Pancreas (tissue), 10 donors: Measurements from ENCODE around the gene TMEM130. TPM values are rescaled to one million over a fixed set of nuclear protein-coding genes. Genes with fewer than 3 reads are reported as not detected.

Experiments used
- ATAC-seq, 4 donors: fragments of 200-7000 bp; cut with Tn5 transposase; one replicate each; pipeline versions ENCODE4 v1.8.0 to v1.9.1; 2020; ENCODE audit warnings: mild to moderate bottlenecking in 4 of 4, moderate library complexity in 4 of 4
- DNase-seq, 6 donors: peaks; one replicate each; pipeline ENCODE4 v3.0.0-alpha.2; 2020
- FAIRE-seq: peaks from 2 replicates; lab custom pipeline; 2012; peaks lifted over from hg19 to GRCh38; lab: Jason Lieb, UNC
- H3K27ac ChIP-seq, 4 donors: fragments of 200-600 bp; sonication (generic); 1 replicate in 3 of 4; 2 replicates in 1 of 4; pipeline versions ENCODE4 v1.5.0 to v1.8.0; 2020
- H3K27me3 ChIP-seq, 4 donors: fragments of 200-600 bp; one replicate each; pipeline ENCODE4 v1.8.0; 2021
- H3K36me3 ChIP-seq, 3 donors: fragments of 200-600 bp; sonication (generic) in 1 of 3; one replicate each; pipeline versions ENCODE4 v1.5.0 to v1.8.0; 2020 to 2021
- H3K4me1 ChIP-seq, 3 donors: fragments of 200-600 bp; one replicate each; pipeline ENCODE4 v1.8.0; 2021
- H3K4me3 ChIP-seq, 4 donors: fragments of 200-600 bp; sonication (generic) in 2 of 4; one replicate each; pipeline versions ENCODE4 v1.5.0 to v1.8.0; 2020 to 2021
- H3K9me3 ChIP-seq, 4 donors: fragments of 200-600 bp; one replicate each; pipeline ENCODE4 v1.8.0; 2021
- WGBS, 2 donors: extraction: QIAGEN DNeasy Blood & Tissue Kit; methylation state at CpG; one replicate each; pipeline ENCODE4 v1.1.7; 2013; 5-methylcytosine and 5-hydroxymethylcytosine counted together
- intact Hi-C, 3 donors: fragments of 100-400 bp; cut with DNase I; formaldehyde crosslinking; loops; one replicate each; pipeline versions ENCODE4 v1.11.1 to v1.14.2; 2022
- polyA plus RNA-seq, 2 donors: library from polyadenylated mRNA; stranded (reverse); fragments of 200-250 nt; gene quantifications; one replicate each; pipeline ENCODE4 v1.2.3, GENCODE V29; 2013
- total RNA-seq, 6 donors: library from RNA; stranded (reverse); fragmentation: NEBNext Ultra II Directional in 4 of 6; extraction: Animal tissue kit (Norgen Biotek cat#: 25700) in 4 of 6; gene quantifications; one replicate each; pipeline versions ENCODE4 v1.2.1 to v1.2.4, GENCODE V29; 2021 to 2023
- TF ChIP-seq, protein P1 (sequence below), 4 donors: fragments of 200-600 bp; sonication (generic) in 3 of 4; IDR thresholded peaks; one replicate each; pipeline versions ENCODE4 v1.5.0 to v1.8.0; 2021; ENCODE audit warnings: antibody characterized with exemption in 4 of 4
- donor health status: healthy with polysubstance abuse.
- donor health status: DM: no; HTN: no; CAD: no; lungs with moderate emphysema.
- donor health status: DM: no; HTN: no; CAD: no.
- donor health status: control.
- donor health status: control.
- donor health status: Bipolar disorder and iron deficiency.
- donor health status: DM: yes; HTN: yes; CAD: no.
- donor health status: DM: no; HTN: no; CAD: no.
- donor health status: DM: no; HTN: no; CAD: no.
- donor health status: DM: yes; HTN: yes; CAD: no.

The TMEM130 gene
- total and polyA plus RNA-seq, 8 donors, result 0.13 to 3.7 (median 0.45) TPM

DNA sequence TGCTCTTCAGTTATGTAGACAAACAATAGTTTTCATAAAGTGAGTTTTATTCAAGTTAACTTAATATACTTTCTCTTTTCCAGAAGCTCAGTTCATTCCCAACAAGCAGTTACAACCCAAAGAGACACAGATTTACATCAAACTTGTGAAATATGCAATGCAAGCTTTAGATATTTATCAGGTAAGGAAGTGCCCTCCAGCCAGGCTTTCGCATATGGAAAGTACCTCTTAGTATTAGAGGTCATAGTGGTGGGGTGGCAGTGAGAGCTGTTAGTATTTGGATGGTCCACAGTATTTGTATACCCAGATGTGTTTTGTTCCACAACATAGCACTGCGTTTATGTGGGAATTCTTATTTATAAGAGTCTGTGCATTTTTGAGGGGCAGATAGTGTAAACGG, 40.6 kb upstream of the TMEM130 start:
- Histone ChIP-seq H3K36me3 (peaks cover 0 to 61% (median 15%) of the 10 kb centered on the region in 3 donors), H3K9me3 (no peaks in the 10 kb centered on the region), H3K4me3 (no peak overlapping the region), H3K27me3 (no peaks in the 10 kb centered on the region), H3K4me1 (no peaks in the 10 kb centered on the region), H3K27ac (no peak overlapping the region)
- intact Hi-C loops, result no loop called here
- ATAC-seq, result no peak
- DNase-seq, result no peak
- TF ChIP-seq, protein P1, sequence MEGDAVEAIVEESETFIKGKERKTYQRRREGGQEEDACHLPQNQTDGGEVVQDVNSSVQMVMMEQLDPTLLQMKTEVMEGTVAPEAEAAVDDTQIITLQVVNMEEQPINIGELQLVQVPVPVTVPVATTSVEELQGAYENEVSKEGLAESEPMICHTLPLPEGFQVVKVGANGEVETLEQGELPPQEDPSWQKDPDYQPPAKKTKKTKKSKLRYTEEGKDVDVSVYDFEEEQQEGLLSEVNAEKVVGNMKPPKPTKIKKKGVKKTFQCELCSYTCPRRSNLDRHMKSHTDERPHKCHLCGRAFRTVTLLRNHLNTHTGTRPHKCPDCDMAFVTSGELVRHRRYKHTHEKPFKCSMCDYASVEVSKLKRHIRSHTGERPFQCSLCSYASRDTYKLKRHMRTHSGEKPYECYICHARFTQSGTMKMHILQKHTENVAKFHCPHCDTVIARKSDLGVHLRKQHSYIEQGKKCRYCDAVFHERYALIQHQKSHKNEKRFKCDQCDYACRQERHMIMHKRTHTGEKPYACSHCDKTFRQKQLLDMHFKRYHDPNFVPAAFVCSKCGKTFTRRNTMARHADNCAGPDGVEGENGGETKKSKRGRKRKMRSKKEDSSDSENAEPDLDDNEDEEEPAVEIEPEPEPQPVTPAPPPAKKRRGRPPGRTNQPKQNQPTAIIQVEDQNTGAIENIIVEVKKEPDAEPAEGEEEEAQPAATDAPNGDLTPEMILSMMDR (IDR thresholded peaks at IDR 0.05), result no peak
- no peak for FAIRE-seq
- 90 to 95% methylated on average over 3 of the region's 3 CpGs for WGBS, 2 donors

DNA sequence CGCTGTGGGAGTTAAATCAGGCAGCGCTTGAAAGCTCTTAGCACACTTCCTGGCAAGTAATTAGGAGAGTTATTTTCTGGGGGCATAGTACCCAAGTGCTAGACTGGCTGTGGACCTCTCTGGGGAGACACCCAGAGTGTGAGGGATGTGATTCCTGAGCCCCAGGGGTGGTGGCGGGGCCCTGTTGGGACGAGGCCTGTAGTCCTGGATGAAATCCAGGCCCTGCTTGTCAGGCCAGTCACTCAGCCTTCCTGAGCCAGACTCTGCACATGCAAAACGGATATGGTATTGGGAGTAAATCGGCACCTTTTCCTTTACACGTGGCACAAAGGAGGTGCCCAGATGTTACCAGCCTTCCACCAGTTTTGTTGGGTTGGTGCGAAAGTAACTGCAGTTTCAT, 39.7 kb upstream of the TMEM130 start:
- TF ChIP-seq, protein P1 (IDR thresholded peaks at IDR 0.05), result no peak
- no peak overlapping the region for H3K4me3 ChIP-seq
- peaks cover 0 to 66% (median 21%) of the 10 kb centered on the region in 3 donors for H3K36me3 ChIP-seq
- WGBS, 2 donors, result 84 to 85% methylated on average over 8 of the region's 8 CpGs
- FAIRE-seq, result no peak
- ATAC-seq, result no peak
- no peaks in the 10 kb centered on the region for H3K27me3 ChIP-seq
- no peaks in the 10 kb centered on the region for H3K9me3 ChIP-seq
- H3K4me1 ChIP-seq, result no peaks in the 10 kb centered on the region
- no peak for DNase-seq
- H3K27ac ChIP-seq, result no peak overlapping the region
- intact Hi-C loops, result no loop called here

DNA sequence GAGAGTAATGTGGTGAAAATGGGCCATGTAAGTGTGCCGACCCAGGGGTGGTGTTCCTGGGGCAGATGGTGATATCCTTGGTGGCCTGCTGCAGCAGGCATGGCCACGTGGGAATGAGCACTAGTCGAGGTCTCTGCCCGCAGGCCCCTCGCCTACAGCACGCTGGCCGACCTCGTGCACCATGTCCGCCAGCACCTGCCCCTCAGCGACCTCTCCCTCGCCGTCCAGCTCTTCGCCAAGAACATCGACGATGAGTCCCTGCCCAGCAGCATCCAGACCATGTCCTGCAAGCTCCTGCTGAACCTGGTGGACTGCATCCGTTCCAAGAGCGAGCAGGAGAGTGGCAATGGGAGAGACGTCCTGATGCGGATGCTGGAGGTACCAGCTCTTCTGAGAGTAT, 38.8 kb upstream of the TMEM130 start:
- peaks cover 0 to 75% (median 26%) of the 10 kb centered on the region in 3 donors for H3K36me3 ChIP-seq
- TF ChIP-seq, protein P1 (IDR thresholded peaks at IDR 0.05), result no peak
- FAIRE-seq (no peak), DNase-seq (no peak), ATAC-seq (no peak)
- WGBS, 2 donors, result 94% methylated on average over 19 of the region's 19 CpGs
- no peaks in the 10 kb centered on the region for H3K27me3 ChIP-seq
- no peaks in the 10 kb centered on the region for H3K9me3 ChIP-seq
- intact Hi-C loops, result no loop called here
- no peaks in the 10 kb centered on the region for H3K4me1 ChIP-seq
- H3K27ac ChIP-seq, result no peak overlapping the region
- H3K4me3 ChIP-seq, result no peak overlapping the region

DNA sequence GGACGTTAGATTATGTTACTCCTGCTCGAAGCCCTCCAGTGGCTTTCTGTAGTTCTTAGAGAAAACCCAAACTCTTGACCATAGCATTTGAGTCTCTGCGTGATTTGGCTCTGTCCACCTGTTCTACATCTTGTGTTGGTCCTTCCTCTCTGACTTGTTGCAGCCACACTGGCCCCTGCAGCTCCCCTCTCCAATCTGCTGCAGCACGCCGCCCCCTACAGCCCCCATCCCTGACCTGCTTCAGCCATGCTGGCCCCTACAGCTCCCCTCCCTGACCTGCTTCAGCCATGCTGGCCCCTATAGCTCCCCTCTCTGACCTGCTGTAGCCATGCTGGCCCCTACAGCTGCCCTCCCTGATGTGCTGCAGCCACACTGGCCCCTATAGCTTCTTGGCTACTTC, 37.8 kb upstream of the TMEM130 start:
- H3K36me3 ChIP-seq, result peaks cover 0 to 76% (median 32%) of the 10 kb centered on the region in 3 donors
- ATAC-seq (no peak), DNase-seq (no peak), FAIRE-seq (no peak)
- intact Hi-C loops, result no loop called here
- H3K27ac ChIP-seq, result no peak overlapping the region
- H3K4me3 ChIP-seq, result no peak overlapping the region
- no peaks in the 10 kb centered on the region for H3K4me1 ChIP-seq
- WGBS, 2 donors, result 87 to 96% methylated on average over 5 of the region's 5 CpGs
- TF ChIP-seq, protein P1 (IDR thresholded peaks at IDR 0.05), result no peak
- no peaks in the 10 kb centered on the region for H3K27me3 ChIP-seq
- no peaks in the 10 kb centered on the region for H3K9me3 ChIP-seq

DNA sequence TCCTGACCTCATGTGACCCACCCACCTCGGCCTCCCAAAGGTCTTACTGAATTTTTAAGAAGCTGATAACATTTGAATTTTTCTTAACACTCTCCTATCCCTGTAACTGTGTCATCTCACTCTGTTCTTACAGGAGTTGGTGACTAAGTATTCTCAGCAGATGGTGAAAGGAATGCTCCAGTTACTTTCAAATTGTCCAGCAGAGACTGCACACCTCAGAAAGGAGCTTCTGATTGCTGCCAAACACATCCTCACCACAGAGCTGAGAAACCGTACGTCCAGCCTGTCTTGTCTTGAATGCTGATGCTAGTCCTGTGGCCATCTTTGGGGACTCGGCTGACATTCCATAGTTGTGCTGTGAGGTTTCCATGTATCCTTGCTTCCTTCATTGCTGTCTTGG, 33.4 kb upstream of the TMEM130 start:
- FAIRE-seq, result no peak

More for the DNA sequence above, 33.4 kb upstream of the TMEM130 start:
- intact Hi-C loops, result no loop called here
- Histone ChIP-seq H3K27ac (no peak overlapping the region), H3K9me3 (no peaks in the 10 kb centered on the region), H3K27me3 (no peaks in the 10 kb centered on the region), H3K4me1 (no peaks in the 10 kb centered on the region), H3K36me3 (peaks cover 7 to 65% (median 49%) of the 10 kb centered on the region in 3 donors), H3K4me3 (no peak overlapping the region)
- TF ChIP-seq, protein P1 (IDR thresholded peaks at IDR 0.05), result no peak
- no peak for DNase-seq
- ATAC-seq, result no peak
- WGBS, 2 donors, result 97% methylated on average over 4 of the region's 4 CpGs
